ENCODE data around the gene ICAM4.
"Not testable (repeated sequence)": the region's sequence is repeated elsewhere in the genome, so short reads cannot be mapped to it uniquely, and the experiment has no call there.

Gene ICAM4

GRCh38 chr19:10332965-10333757 lies 46.4 kb downstream of the ICAM4 start, which contains the start of gene RAVER1:
Gene RAVER1, minus strand, starts transcription at chr19:10333529. Its CDS starts 22 bp downstream, at chr19:10333507.
- in situ Hi-C loops (cut with HindIII; ENCODE audit: low sequenced_read_pairs): no loop called here
- peak; percentile 98 for DNase-seq (ENCODE audit: low read depth, low spot score)
- peak within 1 kb of the TSS; percentile 92 for H3K4me3 ChIP-seq (ENCODE audit: low read depth, low read length)
- no peak for TF ChIP-seq CTCF (IDR thresholded peaks at IDR 0.05; ENCODE audit: low read depth, low read length)

GRCh38 chr19:10333758-10334587 lies 47.2 kb downstream of the ICAM4 start:
- H3K4me3 ChIP-seq (ENCODE audit: low read depth, low read length): peak overlapping the region; percentile 92
- peak; percentile 7 for DNase-seq (ENCODE audit: low read depth, low spot score)
- in situ Hi-C loops (cut with HindIII; ENCODE audit: low sequenced_read_pairs): no loop called here
- no peak for TF ChIP-seq CTCF (IDR thresholded peaks at IDR 0.05; ENCODE audit: low read depth, low read length)

GRCh38 chr19:10334588-10335351 lies 48.0 kb downstream of the ICAM4 start:
- peak overlapping the region; percentile 92 for H3K4me3 ChIP-seq (ENCODE audit: low read depth, low read length)
- DNase-seq (ENCODE audit: low read depth, low spot score): peak; percentile 95
- in situ Hi-C loops (cut with HindIII; ENCODE audit: low sequenced_read_pairs): no loop called here
- no peak for TF ChIP-seq CTCF (IDR thresholded peaks at IDR 0.05; ENCODE audit: low read depth, low read length)

GRCh38 chr19:10335352-10335985 lies 48.7 kb downstream of the ICAM4 start:
- no peak overlapping the region for H3K4me3 ChIP-seq (ENCODE audit: low read depth, low read length)
- no peak for DNase-seq (ENCODE audit: low read depth, low spot score)
- in situ Hi-C loops (cut with HindIII; ENCODE audit: low sequenced_read_pairs): no loop called here
- no peak for TF ChIP-seq CTCF (IDR thresholded peaks at IDR 0.05; ENCODE audit: low read depth, low read length)

- in situ Hi-C loops (cut with HindIII; ENCODE audit: low sequenced_read_pairs); DNase-seq (ENCODE audit: low read depth, low spot score); H3K4me3 ChIP-seq (ENCODE audit: low read depth, low read length): not testable (repeated sequence)
Observed at GRCh38 chr19:10336725-10337124, 50.0 kb downstream of the ICAM4 start.

Measured in astrocyte of the spinal cord (primary cell).